ENCODE measurements around the gene CDKN1A.

- TF ChIP-seq, protein P1, sequence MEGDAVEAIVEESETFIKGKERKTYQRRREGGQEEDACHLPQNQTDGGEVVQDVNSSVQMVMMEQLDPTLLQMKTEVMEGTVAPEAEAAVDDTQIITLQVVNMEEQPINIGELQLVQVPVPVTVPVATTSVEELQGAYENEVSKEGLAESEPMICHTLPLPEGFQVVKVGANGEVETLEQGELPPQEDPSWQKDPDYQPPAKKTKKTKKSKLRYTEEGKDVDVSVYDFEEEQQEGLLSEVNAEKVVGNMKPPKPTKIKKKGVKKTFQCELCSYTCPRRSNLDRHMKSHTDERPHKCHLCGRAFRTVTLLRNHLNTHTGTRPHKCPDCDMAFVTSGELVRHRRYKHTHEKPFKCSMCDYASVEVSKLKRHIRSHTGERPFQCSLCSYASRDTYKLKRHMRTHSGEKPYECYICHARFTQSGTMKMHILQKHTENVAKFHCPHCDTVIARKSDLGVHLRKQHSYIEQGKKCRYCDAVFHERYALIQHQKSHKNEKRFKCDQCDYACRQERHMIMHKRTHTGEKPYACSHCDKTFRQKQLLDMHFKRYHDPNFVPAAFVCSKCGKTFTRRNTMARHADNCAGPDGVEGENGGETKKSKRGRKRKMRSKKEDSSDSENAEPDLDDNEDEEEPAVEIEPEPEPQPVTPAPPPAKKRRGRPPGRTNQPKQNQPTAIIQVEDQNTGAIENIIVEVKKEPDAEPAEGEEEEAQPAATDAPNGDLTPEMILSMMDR (IDR thresholded peaks at IDR 0.05): no peak
- TF ChIP-seq POLR2A (IDR thresholded peaks at IDR 0.05): no peak
Measured at GRCh38 chr6:36703081-36703606, 24.6 kb downstream of the CDKN1A start.

Measured in heart left ventricle (tissue), 13 donors.